Neural cell (in vitro differentiated cells): ENCODE measurements around the gene SLC39A3.

Source experiments
- POLR2AphosphoS5 ChIP-seq: IDR thresholded peaks from 2 replicates; pipeline ENCODE4 v1.6.1; 2012
- RAD21 ChIP-seq: fragments of 450-650 bp; conservative IDR thresholded peaks from 2 replicates; pipeline ENCODE4 v1.6.1; 2014; ENCODE audit warnings: antibody characterized with exemption, mild to moderate bottlenecking, moderate library complexity
- TF ChIP-seq, protein P1 (sequence below): fragments of 450-650 bp; IDR thresholded peaks from 2 replicates; pipeline ENCODE4 v1.5.1; 2014; ENCODE audit warnings: antibody characterized with exemption, mild to moderate bottlenecking, moderate library complexity; ENCODE audit not compliant: poor library complexity, severe bottlenecking

DNA sequence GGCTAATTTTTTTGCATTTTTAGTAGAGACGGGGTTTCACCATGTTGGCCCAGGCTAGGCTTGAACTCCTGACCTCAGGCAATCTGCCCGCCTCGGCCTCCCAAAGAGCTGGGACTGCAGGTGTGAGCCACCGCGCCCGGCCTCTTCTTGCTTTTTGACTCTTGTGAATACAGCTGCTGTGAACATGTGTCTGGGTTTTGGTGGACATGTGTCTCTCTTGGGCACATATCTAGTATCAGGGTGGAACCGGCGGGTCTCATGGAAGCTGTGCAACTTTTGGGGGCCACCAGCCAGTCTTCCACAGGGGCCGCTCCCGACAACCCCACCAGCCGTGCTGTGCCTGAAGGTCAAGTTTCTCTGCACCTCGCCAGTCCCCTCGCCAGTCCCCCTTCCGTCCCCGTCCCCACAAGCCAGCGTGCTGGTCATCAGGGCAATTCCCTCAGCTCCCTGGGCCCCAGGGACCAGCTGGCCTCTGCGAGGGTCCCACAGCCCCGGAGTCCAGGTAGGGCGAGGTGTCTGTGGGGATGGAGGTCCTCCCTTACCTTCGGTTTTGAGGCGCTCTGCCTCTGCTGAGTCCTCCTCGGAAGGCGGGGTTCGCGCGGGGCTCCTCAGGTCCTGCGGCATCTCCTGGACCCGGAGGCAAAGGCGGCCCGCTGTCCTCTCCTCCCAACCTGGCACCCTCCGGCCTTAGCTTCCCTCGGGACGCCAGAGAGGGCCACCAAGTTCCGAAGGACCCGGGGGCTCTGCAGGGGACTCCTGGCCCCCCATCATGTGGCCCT lies 27.0 kb upstream of the SLC39A3 start:
- TF ChIP-seq, protein P1, sequence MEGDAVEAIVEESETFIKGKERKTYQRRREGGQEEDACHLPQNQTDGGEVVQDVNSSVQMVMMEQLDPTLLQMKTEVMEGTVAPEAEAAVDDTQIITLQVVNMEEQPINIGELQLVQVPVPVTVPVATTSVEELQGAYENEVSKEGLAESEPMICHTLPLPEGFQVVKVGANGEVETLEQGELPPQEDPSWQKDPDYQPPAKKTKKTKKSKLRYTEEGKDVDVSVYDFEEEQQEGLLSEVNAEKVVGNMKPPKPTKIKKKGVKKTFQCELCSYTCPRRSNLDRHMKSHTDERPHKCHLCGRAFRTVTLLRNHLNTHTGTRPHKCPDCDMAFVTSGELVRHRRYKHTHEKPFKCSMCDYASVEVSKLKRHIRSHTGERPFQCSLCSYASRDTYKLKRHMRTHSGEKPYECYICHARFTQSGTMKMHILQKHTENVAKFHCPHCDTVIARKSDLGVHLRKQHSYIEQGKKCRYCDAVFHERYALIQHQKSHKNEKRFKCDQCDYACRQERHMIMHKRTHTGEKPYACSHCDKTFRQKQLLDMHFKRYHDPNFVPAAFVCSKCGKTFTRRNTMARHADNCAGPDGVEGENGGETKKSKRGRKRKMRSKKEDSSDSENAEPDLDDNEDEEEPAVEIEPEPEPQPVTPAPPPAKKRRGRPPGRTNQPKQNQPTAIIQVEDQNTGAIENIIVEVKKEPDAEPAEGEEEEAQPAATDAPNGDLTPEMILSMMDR = no peak
- TF ChIP-seq RAD21 = no peak
- no peak for TF ChIP-seq POLR2AphosphoS5
